Fibroblast of lung (primary cell): ENCODE data around the gene CCL19.

Source experiments
- EZH2 ChIP-seq: IDR thresholded peaks from 2 replicates; pipeline ENCODE4 v1.5.1; 2012; ENCODE audit warnings: low read length, control low read depth, mild to moderate bottlenecking; ENCODE audit errors: missing control alignments
- TF ChIP-seq, protein P1 (sequence below), 2 donors: IDR thresholded peaks in 1 of 2; conservative IDR thresholded peaks in 1 of 2; 1 replicate in 1 of 2; 2 replicates in 1 of 2; pipeline ENCODE4 v1.5.1; 2011 to 2012; ENCODE audit warnings: low read length in 2 of 2, control low read depth in 1 of 2, inconsistent platforms in 1 of 2, low read depth in 1 of 2, mild to moderate bottlenecking in 1 of 2

DNA sequence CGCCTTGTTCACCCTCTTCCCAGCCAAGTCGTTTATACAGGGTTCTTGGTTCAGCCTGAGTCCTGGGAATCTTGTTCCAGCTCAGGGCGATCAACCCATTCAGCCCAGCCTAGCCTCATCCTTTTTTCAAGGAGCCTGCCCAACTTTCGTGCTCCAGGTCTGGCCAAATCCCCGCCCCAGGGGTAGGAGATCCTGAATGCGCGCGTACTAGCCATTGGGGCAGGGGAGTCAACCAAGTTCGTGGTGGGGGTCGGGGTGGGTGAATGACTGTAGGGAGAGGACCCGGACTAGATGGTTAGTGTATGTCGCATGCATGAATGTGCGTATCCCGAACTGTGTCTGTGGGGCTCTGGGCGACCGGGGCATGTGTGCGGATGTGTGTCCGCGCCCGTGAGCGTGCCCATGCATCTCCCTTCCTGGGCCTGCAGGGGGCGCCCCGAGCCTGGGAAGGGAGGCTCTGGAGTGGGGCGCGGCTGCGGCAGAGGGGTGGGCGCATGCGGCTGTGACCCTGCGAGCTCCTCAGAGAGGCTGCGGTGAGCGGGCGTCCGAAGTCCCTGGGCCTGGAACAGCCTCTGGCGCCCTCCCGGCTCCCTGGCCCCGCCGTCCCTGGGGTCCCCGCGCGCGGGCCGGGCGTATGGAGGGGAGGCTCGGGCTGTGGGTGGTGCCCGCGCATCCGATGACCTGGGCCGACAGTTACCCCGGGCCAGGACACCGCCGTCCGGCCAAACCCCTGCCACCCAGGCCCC is 10.1 kb upstream of the CCL19 start:
- TF ChIP-seq, protein P1, sequence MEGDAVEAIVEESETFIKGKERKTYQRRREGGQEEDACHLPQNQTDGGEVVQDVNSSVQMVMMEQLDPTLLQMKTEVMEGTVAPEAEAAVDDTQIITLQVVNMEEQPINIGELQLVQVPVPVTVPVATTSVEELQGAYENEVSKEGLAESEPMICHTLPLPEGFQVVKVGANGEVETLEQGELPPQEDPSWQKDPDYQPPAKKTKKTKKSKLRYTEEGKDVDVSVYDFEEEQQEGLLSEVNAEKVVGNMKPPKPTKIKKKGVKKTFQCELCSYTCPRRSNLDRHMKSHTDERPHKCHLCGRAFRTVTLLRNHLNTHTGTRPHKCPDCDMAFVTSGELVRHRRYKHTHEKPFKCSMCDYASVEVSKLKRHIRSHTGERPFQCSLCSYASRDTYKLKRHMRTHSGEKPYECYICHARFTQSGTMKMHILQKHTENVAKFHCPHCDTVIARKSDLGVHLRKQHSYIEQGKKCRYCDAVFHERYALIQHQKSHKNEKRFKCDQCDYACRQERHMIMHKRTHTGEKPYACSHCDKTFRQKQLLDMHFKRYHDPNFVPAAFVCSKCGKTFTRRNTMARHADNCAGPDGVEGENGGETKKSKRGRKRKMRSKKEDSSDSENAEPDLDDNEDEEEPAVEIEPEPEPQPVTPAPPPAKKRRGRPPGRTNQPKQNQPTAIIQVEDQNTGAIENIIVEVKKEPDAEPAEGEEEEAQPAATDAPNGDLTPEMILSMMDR (conservative IDR thresholded peaks at IDR 0.05 in 1 of 2, IDR thresholded peaks at IDR 0.05 in 1 of 2; ENCODE audit: low read depth in 1 of 2, low read length in 2 of 2): peak; percentile 71 to 81
- TF ChIP-seq EZH2: no peak
